NCI-H345 (cell line): ENCODE measurements around the gene PRPH.
"Not testable (repeated sequence)": the region's sequence is repeated elsewhere in the genome, so short reads cannot be mapped to it uniquely, and the experiment has no call there.

Source experiments
- DNase-seq: peaks from one replicate; lab custom pipeline; 2025; lab: John Stamatoyannopoulos, UW

Gene PRPH

GRCh38 chr12:49295082-49295936 is at the start of gene PRPH:
PRPH (plus strand) TSS chr12:49295147; CDS start chr12:49295201, 54 bp downstream.
- DNase-seq, result no peak

DNA sequence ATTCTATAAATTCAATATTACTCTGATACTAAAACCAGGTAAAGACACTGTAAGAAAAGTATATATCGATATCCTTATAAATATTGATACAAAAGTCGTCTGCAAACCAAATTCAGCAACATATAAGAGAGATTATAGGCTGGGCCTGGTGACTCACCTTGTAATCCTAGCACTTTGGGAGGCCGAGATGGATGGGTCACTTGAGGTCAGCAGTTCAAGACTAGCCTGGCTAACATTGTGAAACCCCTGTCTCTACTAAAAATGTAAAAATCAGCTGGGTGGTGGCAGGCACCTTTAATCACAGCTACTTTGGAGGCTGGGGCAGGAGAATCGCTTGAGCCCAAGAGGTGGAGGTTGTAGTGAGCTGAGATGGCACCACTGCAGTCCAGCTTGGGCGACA is 43.6 kb upstream of the PRPH start:
- DNase-seq, result no peak

DNA sequence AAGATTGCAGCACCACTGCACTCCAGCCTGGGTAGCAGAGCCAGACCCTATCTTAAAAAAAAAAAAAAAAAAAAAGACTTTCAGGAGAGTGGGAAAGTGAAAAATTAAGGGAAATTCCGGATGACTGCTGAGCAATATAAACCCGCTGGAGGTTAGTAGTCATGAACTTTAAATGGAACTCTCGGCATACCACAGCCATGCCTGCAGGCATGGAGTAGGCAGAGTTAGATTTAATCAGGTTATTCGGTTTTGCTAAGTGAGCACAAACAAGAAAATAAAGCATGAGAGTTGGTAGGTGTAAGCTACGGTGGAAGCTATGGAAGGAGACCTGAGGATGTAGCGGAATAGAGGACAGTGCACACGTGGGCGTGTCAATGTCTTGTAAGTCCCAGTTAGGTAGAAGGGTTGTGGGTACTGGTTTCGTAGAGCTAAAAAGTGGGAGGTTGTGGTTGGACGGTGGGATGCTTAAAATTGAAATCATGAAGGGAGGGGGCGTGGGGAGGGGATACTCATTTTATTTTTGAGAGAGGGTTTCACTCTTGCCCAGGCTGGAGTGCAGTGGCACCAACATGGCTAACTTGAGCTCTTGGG is 41.8 kb upstream of the PRPH start:
- DNase-seq, result no peak

DNA sequence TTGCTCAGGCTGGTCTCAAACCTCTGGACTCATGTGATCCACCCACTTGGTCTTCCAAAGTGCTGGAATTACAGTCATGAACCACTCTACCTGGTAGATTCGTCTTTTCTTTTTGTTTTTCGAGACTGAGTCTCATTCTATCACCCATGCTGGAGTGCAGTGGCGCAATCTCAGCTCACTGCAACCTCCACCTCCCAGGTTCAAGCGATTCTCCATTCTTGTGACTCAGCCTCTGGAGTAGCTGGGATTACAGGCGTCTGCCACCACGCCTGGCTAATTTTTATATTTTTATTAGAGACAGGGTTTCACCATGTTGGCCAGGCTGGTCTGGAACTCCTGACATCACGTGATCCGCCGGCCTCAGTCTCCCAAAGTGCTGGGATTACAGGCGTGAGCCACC is 39.5 kb upstream of the PRPH start:
- DNase-seq, result not testable (repeated sequence)

GRCh38 chr12:49255857-49256637 is 38.9 kb upstream of the PRPH start:
- DNase-seq, result no peak

- DNase-seq, result not testable (repeated sequence)
Observed at GRCh38 chr12:49257508-49258184, 37.3 kb upstream of the PRPH start.

DNA sequence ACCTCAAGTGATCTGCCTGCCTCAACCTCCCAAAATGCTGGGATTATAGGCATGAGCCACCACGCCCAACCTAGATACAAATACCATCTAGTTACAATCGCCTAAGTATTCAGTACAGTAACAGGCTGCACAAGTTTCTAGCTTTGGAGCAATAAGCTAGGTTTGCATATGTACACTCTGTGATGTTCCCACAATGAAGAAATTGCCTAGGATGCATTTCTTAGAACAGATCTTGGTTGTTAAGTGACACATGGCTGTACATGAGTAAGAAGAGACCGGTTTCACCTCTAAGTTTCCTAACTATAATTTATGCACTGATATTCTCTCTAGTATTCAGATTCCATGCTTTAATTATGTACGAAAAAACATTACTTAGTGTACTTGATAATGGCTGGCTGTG is 35.5 kb upstream of the PRPH start:
- DNase-seq, result no peak

GRCh38 chr12:49260166-49260565 is 34.8 kb upstream of the PRPH start:
- DNase-seq, result no peak

DNA sequence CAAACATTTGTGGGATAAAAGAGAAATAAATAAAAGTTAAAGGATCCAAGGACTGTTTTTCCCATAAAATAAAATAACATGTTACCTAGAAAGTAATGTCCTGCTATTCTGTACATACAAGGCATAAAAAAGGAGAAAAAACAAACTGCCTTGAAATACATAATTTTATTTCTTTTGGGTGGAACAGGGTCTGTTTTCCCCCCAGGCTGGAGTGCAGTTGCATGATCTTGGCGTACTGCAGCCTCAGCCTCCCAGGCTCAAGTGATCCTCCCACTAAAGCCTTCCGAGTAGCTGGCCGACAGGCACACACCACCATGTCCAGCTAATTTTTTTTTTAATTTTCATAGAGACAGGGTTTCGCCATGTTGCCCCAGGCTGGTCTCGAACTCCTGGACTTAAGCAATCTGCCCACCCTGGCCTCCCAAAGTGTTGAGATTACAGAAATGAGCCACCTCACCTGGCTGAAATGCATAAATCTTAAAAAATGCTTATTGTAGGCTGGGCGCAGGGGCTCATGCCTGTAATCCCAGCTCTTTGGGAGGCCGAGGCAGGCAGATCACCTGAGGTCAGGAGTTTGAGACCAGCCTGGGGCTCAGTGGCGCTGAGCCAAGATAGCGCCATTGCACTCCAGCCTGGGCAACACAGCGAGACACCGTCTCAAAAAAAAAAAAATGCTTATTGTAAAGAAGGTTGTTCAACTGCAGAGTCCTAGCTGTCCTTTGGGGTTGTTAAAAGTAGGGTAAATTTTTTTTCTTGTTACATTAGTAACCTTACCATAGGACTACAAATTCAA is 34.2 kb upstream of the PRPH start:
- DNase-seq, result no peak

DNA sequence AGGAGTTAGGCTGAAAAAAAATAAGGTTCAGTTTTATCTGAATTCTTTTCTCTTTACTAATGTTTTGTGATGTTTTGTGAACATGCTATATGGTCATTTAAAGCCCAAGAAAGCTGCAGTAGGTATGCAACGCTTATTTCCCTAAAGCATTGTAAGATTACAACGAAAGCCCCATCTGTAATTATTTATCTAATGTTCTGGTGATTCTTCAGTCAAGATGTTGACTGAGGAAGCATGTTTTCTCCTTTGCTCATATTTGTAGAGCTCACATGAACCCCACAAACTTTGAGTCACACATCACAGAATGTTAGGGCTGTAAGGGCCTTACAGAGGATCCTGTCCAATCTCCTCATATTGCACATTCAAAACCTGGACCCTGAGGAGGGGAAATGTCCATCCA is 33.2 kb upstream of the PRPH start:
- DNase-seq, result no peak

DNA sequence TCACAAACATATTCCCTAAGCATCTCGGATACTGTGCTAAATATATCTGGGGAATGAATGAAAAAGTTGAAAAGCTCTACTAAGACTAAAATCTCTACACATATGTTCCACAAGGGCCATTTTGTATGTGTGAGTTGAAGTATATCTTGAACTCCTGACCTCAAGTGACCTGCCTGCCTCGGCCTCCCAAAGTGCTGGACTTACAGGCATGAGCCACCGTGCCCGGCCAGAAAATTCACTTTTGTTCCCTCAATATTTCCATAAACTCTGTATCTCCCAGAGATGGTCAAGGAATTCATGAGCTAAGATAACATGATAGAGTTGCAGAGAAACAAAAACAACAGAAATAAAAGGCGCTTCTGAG is 31.6 kb upstream of the PRPH start:
- DNase-seq, result no peak

DNA sequence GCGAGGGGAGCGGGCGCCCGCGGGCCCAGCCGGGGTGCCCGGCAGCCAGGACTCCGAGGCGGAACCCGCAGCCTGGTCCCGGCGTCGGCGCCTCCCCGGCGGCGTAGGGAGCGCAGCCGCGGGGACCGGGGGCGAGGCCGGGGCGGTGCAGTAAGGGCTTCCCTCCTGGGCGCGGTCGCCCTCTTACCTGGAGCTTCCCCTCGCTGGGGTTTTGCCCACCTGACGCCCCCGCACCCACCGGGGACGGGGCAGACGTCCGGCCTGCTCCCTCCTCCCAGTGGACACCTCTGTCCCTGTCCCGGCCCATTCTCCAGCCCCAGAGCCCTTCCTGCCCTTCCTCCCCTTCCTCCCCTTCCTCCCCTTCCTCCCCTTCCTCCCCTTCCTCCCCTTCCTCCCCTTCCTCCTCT is 30.5 kb upstream of the PRPH start:
- no peak for DNase-seq

DNA sequence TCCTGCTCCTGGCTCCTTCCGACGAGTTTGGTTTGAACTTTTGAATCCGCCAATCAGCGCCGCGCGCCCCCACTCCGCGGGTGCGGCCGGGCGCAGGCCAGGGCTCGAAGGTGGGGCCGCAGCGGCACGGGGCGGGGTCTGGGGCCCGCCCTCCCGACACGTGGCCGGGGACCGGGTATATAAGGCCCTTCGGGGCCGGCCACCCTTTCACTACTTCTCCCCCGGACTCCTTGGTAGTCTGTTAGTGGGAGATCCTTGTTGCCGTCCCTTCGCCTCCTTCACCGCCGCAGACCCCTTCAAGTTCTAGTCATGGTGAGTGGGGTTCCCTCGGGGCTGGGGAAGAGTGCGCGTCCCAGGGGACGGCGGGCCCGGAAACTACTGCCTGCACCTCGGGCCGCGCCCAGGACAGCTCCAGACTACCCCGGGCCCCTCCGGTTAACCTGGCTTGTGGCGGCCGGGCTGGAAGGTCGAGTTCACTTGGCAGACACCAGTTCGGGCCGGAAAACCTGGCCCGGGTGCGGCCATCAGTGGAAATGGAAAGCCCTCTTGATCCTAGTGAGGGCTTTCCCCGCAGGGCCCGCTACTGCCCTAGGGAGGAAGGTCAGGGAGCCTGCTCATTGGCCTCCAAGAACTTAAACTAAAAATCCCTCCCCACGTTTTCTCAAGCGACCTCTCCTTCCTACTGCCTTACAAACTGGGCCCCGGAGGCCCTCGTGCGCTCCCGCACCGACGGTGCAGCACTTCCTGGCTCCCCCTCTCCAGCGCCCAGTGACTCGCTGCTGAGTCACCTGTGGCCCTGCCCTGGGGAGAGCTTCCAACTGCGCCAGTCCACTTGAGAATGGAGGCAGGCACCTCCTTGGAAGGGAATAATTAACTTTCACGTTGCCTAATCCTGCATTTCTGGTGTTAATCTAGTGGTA is 29.8 kb upstream of the PRPH start, which contains the start of gene TUBA1C:
Gene TUBA1C (plus strand): TSS at position 210 of the 920 bp plus-strand sequence. CDS start 100 bp downstream, at position 310.
- peak; percentile 74 for DNase-seq

DNA sequence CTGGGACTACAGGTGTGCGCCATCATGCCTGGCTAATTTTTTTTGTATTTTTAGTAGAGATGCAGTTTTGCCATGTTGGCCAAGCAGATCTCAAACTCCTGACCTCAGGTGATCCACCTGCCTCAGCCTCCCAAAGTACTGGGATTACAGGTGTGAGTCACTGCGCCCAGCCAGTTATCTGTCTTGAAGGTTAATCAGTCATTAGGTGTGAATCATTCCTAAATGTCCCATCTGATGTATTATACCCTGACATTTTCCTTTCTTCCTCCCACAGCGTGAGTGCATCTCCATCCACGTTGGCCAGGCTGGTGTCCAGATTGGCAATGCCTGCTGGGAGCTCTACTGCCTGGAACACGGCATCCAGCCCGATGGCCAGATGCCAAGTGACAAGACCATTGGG is 25.8 kb upstream of the PRPH start:
- not testable (repeated sequence) for DNase-seq

DNA sequence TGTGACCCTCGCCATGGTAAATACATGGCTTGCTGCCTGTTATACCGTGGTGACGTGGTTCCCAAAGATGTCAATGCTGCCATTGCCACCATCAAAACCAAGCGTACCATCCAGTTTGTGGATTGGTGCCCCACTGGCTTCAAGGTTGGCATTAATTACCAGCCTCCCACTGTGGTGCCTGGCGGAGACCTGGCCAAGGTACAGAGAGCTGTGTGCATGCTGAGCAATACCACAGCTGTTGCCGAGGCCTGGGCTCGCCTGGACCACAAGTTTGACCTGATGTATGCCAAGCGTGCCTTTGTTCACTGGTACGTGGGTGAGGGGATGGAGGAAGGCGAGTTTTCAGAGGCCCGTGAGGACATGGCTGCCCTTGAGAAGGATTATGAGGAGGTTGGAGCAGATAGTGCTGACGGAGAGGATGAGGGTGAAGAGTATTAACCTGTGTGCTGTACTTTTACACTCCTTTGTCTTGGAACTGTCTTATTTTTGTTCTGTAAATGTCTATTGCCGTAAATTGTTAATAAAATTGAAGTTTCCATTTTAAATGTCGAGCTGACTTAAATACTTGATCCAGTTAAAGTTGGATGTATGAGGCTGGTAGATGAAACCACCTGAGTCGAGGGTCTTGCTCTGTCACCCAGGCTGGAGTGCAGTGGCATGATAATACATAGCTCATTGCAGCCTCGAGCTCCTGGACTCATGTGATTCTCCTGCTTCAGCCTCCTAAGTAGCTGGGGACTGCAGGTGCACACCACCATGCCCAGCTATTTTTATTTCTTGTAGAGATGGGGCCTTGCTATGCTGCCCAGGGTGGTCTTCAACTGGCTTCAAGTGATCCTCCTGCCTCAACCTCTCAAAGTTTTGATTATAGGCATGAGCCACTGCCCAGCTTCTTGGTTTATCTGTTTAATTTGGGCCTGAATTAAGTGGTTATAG is 21.9 kb upstream of the PRPH start:
- no peak for DNase-seq

- no peak for DNase-seq
Observed at GRCh38 chr12:49273726-49274395, 21.1 kb upstream of the PRPH start.

GRCh38 chr12:49274396-49275069 is 20.4 kb upstream of the PRPH start:
- DNase-seq, result no peak
